Measurements from ENCODE around the gene CFLAR. TPM values are rescaled to one million over a fixed set of nuclear protein-coding genes. Genes with fewer than 3 reads are reported as not detected.

The CFLAR gene
- polyA plus RNA-seq, 1 of the 3 experiments (the other 2 are of a cell fraction): 23.7 TPM

DNA sequence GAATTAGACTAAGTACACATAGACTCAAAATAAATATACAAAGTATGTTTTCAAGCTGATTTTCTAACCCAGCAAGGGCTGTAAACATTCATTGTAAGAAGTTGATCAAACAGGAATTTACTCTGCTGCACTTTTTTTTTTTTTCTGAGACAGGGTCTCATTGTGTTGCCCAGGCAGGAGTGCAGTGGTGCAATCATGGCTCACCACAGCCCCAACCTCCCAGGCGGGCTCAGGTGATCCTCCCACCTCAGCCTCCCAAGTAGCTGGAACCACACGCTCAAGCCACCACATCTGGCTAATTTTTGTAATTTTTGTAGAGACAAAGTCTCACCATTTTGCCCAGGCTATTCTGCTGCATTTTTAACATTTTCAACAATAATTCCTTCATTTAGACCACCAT, 8.3 kb upstream of the CFLAR start:
- Histone ChIP-seq H3K27ac (ENCODE audit: low read depth in 2 of 2, low read length in 1 of 2) (no peak overlapping the region), H3F3A (replicated peaks; ENCODE audit: insufficient read depth) (no peaks in the 10 kb centered on the region), H3K79me2 (ENCODE audit: insufficient read depth) (no peaks in the 10 kb centered on the region), H3K27me3 (ENCODE audit: insufficient read depth) (no peaks in the 10 kb centered on the region), H3K4me3 (ENCODE audit: low read depth in 2 of 2, low read length in 1 of 2) (no peak overlapping the region), H3K36me3 (replicated peaks in 1 of 2; ENCODE audit: control insufficient read depth in 1 of 2, insufficient read depth in 2 of 2, low read length in 1 of 2) (no peaks in the 10 kb centered on the region), H3K9me2 (no peaks in the 10 kb centered on the region), H2AFZ (ENCODE audit: low read depth) (no peak overlapping the region), H3K4me2 (no peak overlapping the region), H4K20me1 (ENCODE audit: insufficient read depth) (no peaks in the 10 kb centered on the region), H3K9ac (no peak overlapping the region), H3K4me1 (ENCODE audit: control insufficient read depth in 1 of 2, insufficient read depth in 2 of 2, low read depth in 1 of 2, low read length in 1 of 2) (no peaks in the 10 kb centered on the region), H3K9me3 (no peaks in the 10 kb centered on the region)
- no peak for TF ChIP-seq ELF1 (IDR thresholded peaks at IDR 0.05)
- TF ChIP-seq, protein P1, sequence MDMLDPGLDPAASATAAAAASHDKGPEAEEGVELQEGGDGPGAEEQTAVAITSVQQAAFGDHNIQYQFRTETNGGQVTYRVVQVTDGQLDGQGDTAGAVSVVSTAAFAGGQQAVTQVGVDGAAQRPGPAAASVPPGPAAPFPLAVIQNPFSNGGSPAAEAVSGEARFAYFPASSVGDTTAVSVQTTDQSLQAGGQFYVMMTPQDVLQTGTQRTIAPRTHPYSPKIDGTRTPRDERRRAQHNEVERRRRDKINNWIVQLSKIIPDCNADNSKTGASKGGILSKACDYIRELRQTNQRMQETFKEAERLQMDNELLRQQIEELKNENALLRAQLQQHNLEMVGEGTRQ (IDR thresholded peaks at IDR 0.05; ENCODE audit: borderline replicate concordance, low read depth, low read length): no peak
- no peak for TF ChIP-seq YY1 (IDR thresholded peaks at IDR 0.05; ENCODE audit: low read depth)
- no peak for TF ChIP-seq SMC3 (IDR thresholded peaks at IDR 0.05; ENCODE audit: low read depth, low read length)
- ChIA-PET CTCF (interaction anchor here (1.3 kb wide), 1 partner anchor 10 kb away, joined by 4 read pairs; no protein-coding TSS in a partner anchor), POLR2A (no interaction called here)
- 92% methylated on average over 2 of the region's 2 CpGs for WGBS (ENCODE audit: low lambda C conversion rate)
- no peak for DNase-seq

DNA sequence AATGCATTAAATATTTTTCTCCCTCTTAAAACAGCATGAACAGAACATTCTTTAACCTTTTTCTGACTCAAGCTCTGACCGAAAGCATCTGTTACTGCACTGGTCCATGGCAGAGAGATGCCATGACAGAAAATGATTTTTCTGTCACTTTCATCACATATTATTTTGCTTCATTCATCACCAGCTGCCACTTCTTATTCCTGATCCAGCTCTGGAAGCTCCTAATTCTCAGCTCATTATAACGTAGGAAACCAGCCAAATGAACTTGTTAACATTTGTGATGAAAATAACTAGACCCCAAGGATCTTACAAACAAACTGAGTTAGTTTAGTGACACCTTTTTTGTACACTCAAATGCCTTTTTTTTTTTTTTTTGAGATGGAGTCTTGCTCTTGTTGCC, 7.6 kb upstream of the CFLAR start:
- Histone ChIP-seq H3K27ac (ENCODE audit: low read depth in 2 of 2, low read length in 1 of 2) (no peak overlapping the region), H3K4me3 (ENCODE audit: low read depth in 2 of 2, low read length in 1 of 2) (no peak overlapping the region), H4K20me1 (ENCODE audit: insufficient read depth) (no peaks in the 10 kb centered on the region), H3K27me3 (ENCODE audit: insufficient read depth) (no peaks in the 10 kb centered on the region), H3K9me2 (no peaks in the 10 kb centered on the region), H3F3A (replicated peaks; ENCODE audit: insufficient read depth) (no peaks in the 10 kb centered on the region), H3K4me2 (no peak overlapping the region), H3K79me2 (ENCODE audit: insufficient read depth) (no peaks in the 10 kb centered on the region), H3K36me3 (replicated peaks in 1 of 2; ENCODE audit: control insufficient read depth in 1 of 2, insufficient read depth in 2 of 2, low read length in 1 of 2) (no peaks in the 10 kb centered on the region), H3K9ac (no peak overlapping the region), H2AFZ (ENCODE audit: low read depth) (no peak overlapping the region), H3K9me3 (no peaks in the 10 kb centered on the region), H3K4me1 (ENCODE audit: control insufficient read depth in 1 of 2, insufficient read depth in 2 of 2, low read depth in 1 of 2, low read length in 1 of 2) (no peaks in the 10 kb centered on the region)
- no peak for TF ChIP-seq GATA2 (CRISPR knock-in tag; IDR thresholded peaks at IDR 0.05)
- no peak for TF ChIP-seq RFX5 (IDR thresholded peaks at IDR 0.05; ENCODE audit: low read length)
- TF ChIP-seq TAF1 (IDR thresholded peaks at IDR 0.05; ENCODE audit: borderline replicate concordance, low read depth, low read length): no peak
- TF ChIP-seq, protein P2, sequence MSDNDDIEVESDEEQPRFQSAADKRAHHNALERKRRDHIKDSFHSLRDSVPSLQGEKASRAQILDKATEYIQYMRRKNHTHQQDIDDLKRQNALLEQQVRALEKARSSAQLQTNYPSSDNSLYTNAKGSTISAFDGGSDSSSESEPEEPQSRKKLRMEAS (IDR thresholded peaks at IDR 0.05; ENCODE audit: low read depth): no peak
- no peak for TF ChIP-seq FOXJ3 (CRISPR knock-in tag; IDR thresholded peaks at IDR 0.05)
- TF ChIP-seq SIN3A (IDR thresholded peaks at IDR 0.05; ENCODE audit: borderline replicate concordance, low read depth, low read length): no peak
- ChIA-PET CTCF (interaction anchor here (0.6 to 1.3 kb wide), 2 partner anchors 10 to 202 kb away, joined by 3 to 4 read pairs; no protein-coding TSS in a partner anchor), POLR2A (no interaction called here)
- DNase-seq: no peak
- 96% methylated on average over 2 of the region's 2 CpGs for WGBS (ENCODE audit: low lambda C conversion rate)

DNA sequence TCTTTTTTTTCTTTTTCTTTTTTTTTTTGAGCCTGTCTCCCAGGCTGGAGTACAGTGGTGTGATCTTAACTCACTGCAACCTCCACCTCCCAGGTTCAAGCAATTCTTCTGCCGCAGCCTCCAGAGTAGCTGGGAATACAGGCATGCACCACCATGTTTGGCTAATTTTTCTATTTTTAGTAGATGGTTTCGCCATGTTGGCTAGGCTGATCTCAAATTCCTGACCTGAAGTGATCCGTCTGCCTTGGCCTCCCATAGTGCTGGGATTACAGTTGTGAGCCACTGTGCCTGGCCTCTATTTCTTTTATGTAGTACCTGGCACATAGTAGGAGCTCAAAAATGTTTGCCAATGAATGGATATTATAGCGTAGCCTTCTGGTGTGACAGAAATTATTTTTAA, 6.8 kb upstream of the CFLAR start:
- WGBS (ENCODE audit: low lambda C conversion rate): 91% methylated on average over 4 of the region's 4 CpGs
- Histone ChIP-seq H3K9ac (no peak overlapping the region), H3K27me3 (ENCODE audit: insufficient read depth) (no peaks in the 10 kb centered on the region), H3K36me3 (replicated peaks in 1 of 2; ENCODE audit: control insufficient read depth in 1 of 2, insufficient read depth in 2 of 2, low read length in 1 of 2) (no peaks in the 10 kb centered on the region), H3K9me2 (no peaks in the 10 kb centered on the region), H3K79me2 (ENCODE audit: insufficient read depth) (no peaks in the 10 kb centered on the region), H2AFZ (ENCODE audit: low read depth) (no peak overlapping the region), H3F3A (replicated peaks; ENCODE audit: insufficient read depth) (no peaks in the 10 kb centered on the region), H3K4me1 (ENCODE audit: control insufficient read depth in 1 of 2, insufficient read depth in 2 of 2, low read depth in 1 of 2, low read length in 1 of 2) (no peaks in the 10 kb centered on the region), H3K9me3 (no peaks in the 10 kb centered on the region), H3K4me2 (no peak overlapping the region), H4K20me1 (ENCODE audit: insufficient read depth) (no peaks in the 10 kb centered on the region), H3K4me3 (ENCODE audit: low read depth in 2 of 2, low read length in 1 of 2) (no peak overlapping the region), H3K27ac (ENCODE audit: low read depth in 2 of 2, low read length in 1 of 2) (no peak overlapping the region)
- no peak for DNase-seq
- ChIA-PET CTCF (no interaction called here), POLR2A (no interaction called here)
- TF ChIP-seq FOXM1 (IDR thresholded peaks at IDR 0.05; ENCODE audit: low read depth): no peak
- TF ChIP-seq, protein P3, sequence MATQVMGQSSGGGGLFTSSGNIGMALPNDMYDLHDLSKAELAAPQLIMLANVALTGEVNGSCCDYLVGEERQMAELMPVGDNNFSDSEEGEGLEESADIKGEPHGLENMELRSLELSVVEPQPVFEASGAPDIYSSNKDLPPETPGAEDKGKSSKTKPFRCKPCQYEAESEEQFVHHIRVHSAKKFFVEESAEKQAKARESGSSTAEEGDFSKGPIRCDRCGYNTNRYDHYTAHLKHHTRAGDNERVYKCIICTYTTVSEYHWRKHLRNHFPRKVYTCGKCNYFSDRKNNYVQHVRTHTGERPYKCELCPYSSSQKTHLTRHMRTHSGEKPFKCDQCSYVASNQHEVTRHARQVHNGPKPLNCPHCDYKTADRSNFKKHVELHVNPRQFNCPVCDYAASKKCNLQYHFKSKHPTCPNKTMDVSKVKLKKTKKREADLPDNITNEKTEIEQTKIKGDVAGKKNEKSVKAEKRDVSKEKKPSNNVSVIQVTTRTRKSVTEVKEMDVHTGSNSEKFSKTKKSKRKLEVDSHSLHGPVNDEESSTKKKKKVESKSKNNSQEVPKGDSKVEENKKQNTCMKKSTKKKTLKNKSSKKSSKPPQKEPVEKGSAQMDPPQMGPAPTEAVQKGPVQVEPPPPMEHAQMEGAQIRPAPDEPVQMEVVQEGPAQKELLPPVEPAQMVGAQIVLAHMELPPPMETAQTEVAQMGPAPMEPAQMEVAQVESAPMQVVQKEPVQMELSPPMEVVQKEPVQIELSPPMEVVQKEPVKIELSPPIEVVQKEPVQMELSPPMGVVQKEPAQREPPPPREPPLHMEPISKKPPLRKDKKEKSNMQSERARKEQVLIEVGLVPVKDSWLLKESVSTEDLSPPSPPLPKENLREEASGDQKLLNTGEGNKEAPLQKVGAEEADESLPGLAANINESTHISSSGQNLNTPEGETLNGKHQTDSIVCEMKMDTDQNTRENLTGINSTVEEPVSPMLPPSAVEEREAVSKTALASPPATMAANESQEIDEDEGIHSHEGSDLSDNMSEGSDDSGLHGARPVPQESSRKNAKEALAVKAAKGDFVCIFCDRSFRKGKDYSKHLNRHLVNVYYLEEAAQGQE (IDR thresholded peaks at IDR 0.05; ENCODE audit: low read depth, low read length): no peak
- no peak for TF ChIP-seq NFIC (IDR thresholded peaks at IDR 0.05; ENCODE audit: borderline replicate concordance)
- TF ChIP-seq, protein P4, sequence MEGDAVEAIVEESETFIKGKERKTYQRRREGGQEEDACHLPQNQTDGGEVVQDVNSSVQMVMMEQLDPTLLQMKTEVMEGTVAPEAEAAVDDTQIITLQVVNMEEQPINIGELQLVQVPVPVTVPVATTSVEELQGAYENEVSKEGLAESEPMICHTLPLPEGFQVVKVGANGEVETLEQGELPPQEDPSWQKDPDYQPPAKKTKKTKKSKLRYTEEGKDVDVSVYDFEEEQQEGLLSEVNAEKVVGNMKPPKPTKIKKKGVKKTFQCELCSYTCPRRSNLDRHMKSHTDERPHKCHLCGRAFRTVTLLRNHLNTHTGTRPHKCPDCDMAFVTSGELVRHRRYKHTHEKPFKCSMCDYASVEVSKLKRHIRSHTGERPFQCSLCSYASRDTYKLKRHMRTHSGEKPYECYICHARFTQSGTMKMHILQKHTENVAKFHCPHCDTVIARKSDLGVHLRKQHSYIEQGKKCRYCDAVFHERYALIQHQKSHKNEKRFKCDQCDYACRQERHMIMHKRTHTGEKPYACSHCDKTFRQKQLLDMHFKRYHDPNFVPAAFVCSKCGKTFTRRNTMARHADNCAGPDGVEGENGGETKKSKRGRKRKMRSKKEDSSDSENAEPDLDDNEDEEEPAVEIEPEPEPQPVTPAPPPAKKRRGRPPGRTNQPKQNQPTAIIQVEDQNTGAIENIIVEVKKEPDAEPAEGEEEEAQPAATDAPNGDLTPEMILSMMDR (IDR thresholded peaks at IDR 0.05): no peak
- TF ChIP-seq ELF1 (IDR thresholded peaks at IDR 0.05): no peak
- TF ChIP-seq MXI1 (IDR thresholded peaks at IDR 0.05; ENCODE audit: low read depth, low read length): no peak
- no peak for TF ChIP-seq GABPA (IDR thresholded peaks at IDR 0.05; ENCODE audit: low read depth)

Measured in SK-N-SH (cell line).